ENCODE results near the gene HDAC5. TPM values are rescaled to one million over a fixed set of nuclear protein-coding genes. Genes with fewer than 3 reads are reported as not detected.

The HDAC5 gene
- total RNA-seq, 1 experiment from 2014 or later: 11.5 TPM

DNA sequence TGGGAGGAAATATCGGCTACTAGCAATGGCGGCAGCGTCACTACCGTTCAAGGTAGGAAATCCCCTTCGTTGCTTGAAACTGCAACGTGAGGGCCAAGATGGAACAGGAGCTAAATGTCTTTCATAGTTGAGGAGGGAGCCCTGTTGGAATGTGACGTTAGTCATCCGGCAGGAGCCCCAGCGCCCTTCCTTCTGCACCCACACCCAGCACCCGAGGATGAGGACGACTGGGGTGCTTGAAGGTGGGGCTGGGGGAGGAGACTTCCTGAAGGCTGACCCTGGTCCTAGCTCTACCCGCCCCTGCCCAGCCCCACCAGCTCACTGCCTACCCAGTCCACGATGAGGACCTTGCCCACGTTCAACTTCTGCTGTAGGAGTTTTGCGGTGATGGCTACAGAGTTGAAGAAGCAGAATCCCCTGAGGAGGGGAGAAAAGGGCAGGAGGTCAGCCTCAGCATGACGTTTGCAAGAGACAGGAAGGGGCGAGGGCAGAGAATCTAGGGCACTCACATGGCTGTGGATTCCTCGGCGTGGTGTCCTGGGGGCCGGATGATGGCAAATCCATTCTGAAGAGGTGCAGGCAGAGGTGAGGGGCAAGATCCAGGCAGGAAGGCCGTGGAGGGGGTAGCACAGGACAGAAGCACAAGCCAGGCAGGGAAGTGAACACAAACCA is 41.0 kb downstream of the HDAC5 start:
- CTCF ChIA-PET: interaction anchor here (0.6 kb wide), 1 partner anchor 248 kb away, joined by 4 read pairs; no protein-coding TSS in a partner anchor
- intact Hi-C loops (cut with micrococcal nuclease; ENCODE audit: unreplicated experiment): no loop called here

DNA sequence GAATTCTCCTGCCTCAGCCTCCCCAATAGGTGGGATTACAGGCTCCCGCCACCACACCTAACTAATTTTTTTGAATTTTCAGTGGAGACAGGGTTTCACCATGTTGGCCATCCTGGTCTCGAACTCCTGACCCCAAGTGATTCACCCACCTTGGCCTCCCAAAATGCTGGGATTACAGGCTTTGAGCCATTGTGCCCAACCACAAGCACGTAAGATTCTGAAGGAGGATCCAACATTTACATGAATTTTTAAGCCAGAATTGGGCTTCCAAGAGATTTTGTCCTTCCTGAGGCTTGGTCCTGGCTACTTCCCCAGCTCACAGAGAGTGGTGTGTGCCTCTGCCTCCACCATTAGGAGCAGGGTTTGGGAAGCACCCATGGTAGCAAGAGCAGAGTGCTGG is 41.8 kb downstream of the HDAC5 start:
- in situ Hi-C loops (cut with HindIII; ENCODE audit: low pct_unique_long_range_greater_than_20kb, low sequenced_read_pairs) (no loop called here), intact Hi-C loops (cut with micrococcal nuclease; ENCODE audit: unreplicated experiment) (no loop called here)
- TF ChIP-seq SIN3A (IDR thresholded peaks at IDR 0.05; ENCODE audit: borderline replicate concordance, insufficient read depth, low read depth, low read length) (no peak), POLR2AphosphoS5 (IDR thresholded peaks at IDR 0.05; ENCODE audit: low read depth, low read length) (no peak)
- TF ChIP-seq, protein P1, sequence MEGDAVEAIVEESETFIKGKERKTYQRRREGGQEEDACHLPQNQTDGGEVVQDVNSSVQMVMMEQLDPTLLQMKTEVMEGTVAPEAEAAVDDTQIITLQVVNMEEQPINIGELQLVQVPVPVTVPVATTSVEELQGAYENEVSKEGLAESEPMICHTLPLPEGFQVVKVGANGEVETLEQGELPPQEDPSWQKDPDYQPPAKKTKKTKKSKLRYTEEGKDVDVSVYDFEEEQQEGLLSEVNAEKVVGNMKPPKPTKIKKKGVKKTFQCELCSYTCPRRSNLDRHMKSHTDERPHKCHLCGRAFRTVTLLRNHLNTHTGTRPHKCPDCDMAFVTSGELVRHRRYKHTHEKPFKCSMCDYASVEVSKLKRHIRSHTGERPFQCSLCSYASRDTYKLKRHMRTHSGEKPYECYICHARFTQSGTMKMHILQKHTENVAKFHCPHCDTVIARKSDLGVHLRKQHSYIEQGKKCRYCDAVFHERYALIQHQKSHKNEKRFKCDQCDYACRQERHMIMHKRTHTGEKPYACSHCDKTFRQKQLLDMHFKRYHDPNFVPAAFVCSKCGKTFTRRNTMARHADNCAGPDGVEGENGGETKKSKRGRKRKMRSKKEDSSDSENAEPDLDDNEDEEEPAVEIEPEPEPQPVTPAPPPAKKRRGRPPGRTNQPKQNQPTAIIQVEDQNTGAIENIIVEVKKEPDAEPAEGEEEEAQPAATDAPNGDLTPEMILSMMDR (IDR thresholded peaks at IDR 0.05): no peak
- ATAC-seq (no peak), DNase-seq (ENCODE audit: low read depth, low spot score) (no peak)
- Histone ChIP-seq H3K9me3 (ENCODE audit: control insufficient read depth, insufficient read depth, low read depth, low read length) (no peaks in the 10 kb centered on the region), H3K4me1 (ENCODE audit: control insufficient read depth, insufficient read depth, low read length) (no peaks in the 10 kb centered on the region), H3K36me3 (ENCODE audit: control insufficient read depth, insufficient read depth, low read length) (no peaks in the 10 kb centered on the region), H3K27ac (ENCODE audit: low read length) (no peak overlapping the region), H3K27me3 (ENCODE audit: control insufficient read depth, insufficient read depth, low read length) (no peaks in the 10 kb centered on the region), H3K4me3 (ENCODE audit: low read depth in 2 of 2, low read length in 2 of 2) (no peak overlapping the region)
- no TSS peak for BruUV-seq (replicated peaks)
- CTCF ChIA-PET: interaction anchor here (0.6 kb wide), 1 partner anchor 249 kb away, joined by 4 read pairs; no protein-coding TSS in a partner anchor
- POLR2A ChIA-PET: interaction anchor here (0.7 kb wide), 1 partner anchor 18 kb away, joined by 5 read pairs; no protein-coding TSS in a partner anchor

More for the DNA sequence above, 41.0 kb downstream of the HDAC5 start:
- no TSS peak for BruUV-seq (replicated peaks)
- ATAC-seq (no peak), DNase-seq (ENCODE audit: low read depth, low spot score) (no peak)
- no peaks in the 10 kb centered on the region for H3K36me3 ChIP-seq (ENCODE audit: control insufficient read depth, insufficient read depth, low read length)
- no peaks in the 10 kb centered on the region for H3K27me3 ChIP-seq (ENCODE audit: control insufficient read depth, insufficient read depth, low read length)
- H3K4me1 ChIP-seq (ENCODE audit: control insufficient read depth, insufficient read depth, low read length): peaks cover 4% of the 10 kb centered on the region; the same call in 1 of the 2 replicates
- POLR2A ChIA-PET: interaction anchor here (0.6 kb wide), 1 partner anchor 26 kb away, joined by 5 read pairs; no protein-coding TSS in a partner anchor
- H3K9me3 ChIP-seq (ENCODE audit: control insufficient read depth, insufficient read depth, low read depth, low read length): no peaks in the 10 kb centered on the region
- H3K27ac ChIP-seq (ENCODE audit: low read length): no peak overlapping the region
- no peak for TF ChIP-seq POLR2AphosphoS5 (IDR thresholded peaks at IDR 0.05; ENCODE audit: low read depth, low read length)
- TF ChIP-seq, protein P1 (IDR thresholded peaks at IDR 0.05): no peak
- TF ChIP-seq, protein P2, sequence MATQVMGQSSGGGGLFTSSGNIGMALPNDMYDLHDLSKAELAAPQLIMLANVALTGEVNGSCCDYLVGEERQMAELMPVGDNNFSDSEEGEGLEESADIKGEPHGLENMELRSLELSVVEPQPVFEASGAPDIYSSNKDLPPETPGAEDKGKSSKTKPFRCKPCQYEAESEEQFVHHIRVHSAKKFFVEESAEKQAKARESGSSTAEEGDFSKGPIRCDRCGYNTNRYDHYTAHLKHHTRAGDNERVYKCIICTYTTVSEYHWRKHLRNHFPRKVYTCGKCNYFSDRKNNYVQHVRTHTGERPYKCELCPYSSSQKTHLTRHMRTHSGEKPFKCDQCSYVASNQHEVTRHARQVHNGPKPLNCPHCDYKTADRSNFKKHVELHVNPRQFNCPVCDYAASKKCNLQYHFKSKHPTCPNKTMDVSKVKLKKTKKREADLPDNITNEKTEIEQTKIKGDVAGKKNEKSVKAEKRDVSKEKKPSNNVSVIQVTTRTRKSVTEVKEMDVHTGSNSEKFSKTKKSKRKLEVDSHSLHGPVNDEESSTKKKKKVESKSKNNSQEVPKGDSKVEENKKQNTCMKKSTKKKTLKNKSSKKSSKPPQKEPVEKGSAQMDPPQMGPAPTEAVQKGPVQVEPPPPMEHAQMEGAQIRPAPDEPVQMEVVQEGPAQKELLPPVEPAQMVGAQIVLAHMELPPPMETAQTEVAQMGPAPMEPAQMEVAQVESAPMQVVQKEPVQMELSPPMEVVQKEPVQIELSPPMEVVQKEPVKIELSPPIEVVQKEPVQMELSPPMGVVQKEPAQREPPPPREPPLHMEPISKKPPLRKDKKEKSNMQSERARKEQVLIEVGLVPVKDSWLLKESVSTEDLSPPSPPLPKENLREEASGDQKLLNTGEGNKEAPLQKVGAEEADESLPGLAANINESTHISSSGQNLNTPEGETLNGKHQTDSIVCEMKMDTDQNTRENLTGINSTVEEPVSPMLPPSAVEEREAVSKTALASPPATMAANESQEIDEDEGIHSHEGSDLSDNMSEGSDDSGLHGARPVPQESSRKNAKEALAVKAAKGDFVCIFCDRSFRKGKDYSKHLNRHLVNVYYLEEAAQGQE (IDR thresholded peaks at IDR 0.05; ENCODE audit: insufficient read depth in 1 of 2, low read depth in 2 of 2, low read length in 1 of 2): no peak
- no peak for TF ChIP-seq TCF7L2 (IDR thresholded peaks at IDR 0.05; ENCODE audit: low read depth, low read length)
- TF ChIP-seq SIN3A (IDR thresholded peaks at IDR 0.05; ENCODE audit: borderline replicate concordance, insufficient read depth, low read depth, low read length): no peak
- H3K4me3 ChIP-seq (ENCODE audit: low read depth in 2 of 2, low read length in 2 of 2): no peak overlapping the region
- in situ Hi-C loops (cut with HindIII; ENCODE audit: low pct_unique_long_range_greater_than_20kb, low sequenced_read_pairs): no loop called here
